ENCODE data around the gene C17orf67. TPM values are rescaled to one million over a fixed set of nuclear protein-coding genes. Genes with fewer than 3 reads are reported as not detected.

The C17orf67 gene
- total and polyA plus RNA-seq, 7 donors: 0.14 to 1.1 (median 0.25) TPM; not detected in 1

- Histone ChIP-seq H3K36me3 (ENCODE audit: insufficient read depth in 1 of 2, low read depth in 1 of 2) (peaks cover 0 to 8% of the 10 kb centered on the region in 2 donors), H3K4me1 (no peaks in the 10 kb centered on the region), H3K27ac (no peak overlapping the region), H3K27me3 (ENCODE audit: insufficient read depth in 3 of 3, low read length in 2 of 3) (no peaks in the 10 kb centered on the region), H3K9me3 (no peaks in the 10 kb centered on the region), H3K4me3 (no peak overlapping the region)
- intact Hi-C loops (cut with DNase I): no loop called here
- ATAC-seq (no peak), DNase-seq (no peak)
- 45 to 63% (median 46%) methylated on average over 3 of the region's 3 CpGs for WGBS, 3 donors
- no peak for TF ChIP-seq CTCF (IDR thresholded peaks at IDR 0.05)
These were observed 32.8 kb upstream of the C17orf67 start for GRCh38 chr17:56866496-56866895.

GRCh38 chr17:56866076-56866475, 32.4 kb upstream of the C17orf67 start:
- Histone ChIP-seq H3K4me3 (no peak overlapping the region), H3K9me3 (no peaks in the 10 kb centered on the region), H3K4me1 (no peaks in the 10 kb centered on the region), H3K27me3 (ENCODE audit: insufficient read depth in 3 of 3, low read length in 2 of 3) (no peaks in the 10 kb centered on the region), H3K36me3 (ENCODE audit: insufficient read depth in 1 of 2, low read depth in 1 of 2) (peaks cover 0 to 8% of the 10 kb centered on the region in 2 donors), H3K27ac (no peak overlapping the region)
- 94 to 98% (median 95%) methylated on average over 5 of the region's 5 CpGs for WGBS, 3 donors
- no peak for ATAC-seq
- no peak for DNase-seq
- intact Hi-C loops (cut with DNase I): no loop called here
- no peak for TF ChIP-seq CTCF (IDR thresholded peaks at IDR 0.05)

GRCh38 chr17:56863974-56864373, 30.3 kb upstream of the C17orf67 start:
- no peak overlapping the region for H3K4me3 ChIP-seq
- intact Hi-C loops (cut with DNase I): no loop called here
- TF ChIP-seq CTCF (IDR thresholded peaks at IDR 0.05): no peak
- 64 to 70% (median 68%) methylated on average over 3 of the region's 3 CpGs for WGBS, 3 donors
- H3K9me3 ChIP-seq: no peaks in the 10 kb centered on the region
- no peaks in the 10 kb centered on the region for H3K27me3 ChIP-seq (ENCODE audit: insufficient read depth in 3 of 3, low read length in 2 of 3)
- no peak for ATAC-seq
- H3K4me1 ChIP-seq: no peaks in the 10 kb centered on the region
- DNase-seq: no peak
- H3K27ac ChIP-seq: no peak overlapping the region
- peaks cover 0 to 13% of the 10 kb centered on the region in 2 donors for H3K36me3 ChIP-seq (ENCODE audit: insufficient read depth in 1 of 2, low read depth in 1 of 2)

GRCh38 chr17:56861899-56862298, 28.2 kb upstream of the C17orf67 start:
- peaks cover 0 to 19% of the 10 kb centered on the region in 2 donors for H3K36me3 ChIP-seq (ENCODE audit: insufficient read depth in 1 of 2, low read depth in 1 of 2)

More at GRCh38 chr17:56861899-56862298, 28.2 kb upstream of the C17orf67 start:
- H3K4me1 ChIP-seq: no peaks in the 10 kb centered on the region
- no peaks in the 10 kb centered on the region for H3K9me3 ChIP-seq
- no peak overlapping the region for H3K27ac ChIP-seq
- ATAC-seq (no peak), DNase-seq (no peak)
- H3K27me3 ChIP-seq (ENCODE audit: insufficient read depth in 3 of 3, low read length in 2 of 3): no peaks in the 10 kb centered on the region
- no peak for TF ChIP-seq CTCF (IDR thresholded peaks at IDR 0.05)
- WGBS, 3 donors: 84 to 91% (median 87%) methylated on average over 3 of the region's 3 CpGs
- intact Hi-C loops (cut with DNase I): no loop called here
- H3K4me3 ChIP-seq: no peak overlapping the region
